22Rv1 (cell line): ENCODE data around the gene SCN8A.

ENCODE experiments used
- ZFX ChIP-seq: fragments of 450-650 bp; IDR thresholded peaks from 2 replicates; pipeline ENCODE4 v1.6.1; 2017; ENCODE audit warnings: antibody characterized with exemption, borderline replicate concordance
- TF ChIP-seq, protein P1 (sequence below): fragments of 450-650 bp; IDR thresholded peaks from 2 replicates; pipeline ENCODE4 v1.5.1; 2017; ENCODE audit warnings: mild to moderate bottlenecking

DNA sequence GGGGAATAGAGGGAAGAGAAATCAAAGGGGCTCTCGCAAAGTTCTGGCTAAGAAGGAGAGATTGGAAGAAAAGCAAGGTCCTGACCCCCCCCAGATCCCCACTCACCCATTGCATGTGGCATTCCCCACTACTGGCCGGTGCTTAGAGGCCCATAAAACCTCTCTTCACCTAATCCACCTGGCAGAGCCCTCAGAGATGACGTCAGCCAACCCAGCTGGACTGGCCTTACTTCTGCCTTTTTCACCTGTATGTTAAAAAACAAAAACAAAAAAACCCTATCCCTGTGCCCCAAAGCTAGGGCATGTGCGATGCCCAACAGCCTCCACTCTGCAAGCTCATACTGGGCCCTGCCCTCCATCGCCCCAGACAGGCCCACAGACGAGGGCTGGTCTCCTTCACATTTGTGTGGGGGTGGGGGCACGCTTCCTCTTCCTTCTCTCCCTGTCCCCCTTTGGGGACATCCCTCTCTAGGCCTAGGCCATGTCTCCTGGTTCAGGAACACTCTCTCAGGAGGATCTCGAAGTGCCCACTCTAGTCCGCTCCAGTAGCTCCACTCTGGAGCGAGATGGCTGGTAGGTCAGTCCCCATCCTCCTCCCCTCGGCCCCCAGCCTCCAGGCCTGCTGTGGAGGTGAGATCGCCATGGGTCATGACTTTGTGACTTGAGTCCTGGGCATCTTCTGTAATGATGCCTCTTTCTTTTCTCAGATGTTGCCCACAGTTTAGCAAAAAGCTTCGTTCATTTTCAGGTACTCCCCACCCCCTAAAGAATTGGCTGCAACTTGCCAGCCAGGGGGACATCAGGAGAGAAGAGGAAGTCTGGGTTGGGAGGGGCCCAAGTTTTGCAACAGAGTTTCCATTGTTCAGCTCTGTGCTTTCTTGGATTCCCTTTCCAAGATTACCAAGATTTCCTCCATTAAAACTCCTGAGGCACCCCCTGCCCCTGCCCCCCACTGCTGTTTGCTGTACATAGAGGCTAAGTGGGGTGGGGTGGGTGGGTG lies 220.5 kb downstream of the SCN8A start:
- TF ChIP-seq, protein P1, sequence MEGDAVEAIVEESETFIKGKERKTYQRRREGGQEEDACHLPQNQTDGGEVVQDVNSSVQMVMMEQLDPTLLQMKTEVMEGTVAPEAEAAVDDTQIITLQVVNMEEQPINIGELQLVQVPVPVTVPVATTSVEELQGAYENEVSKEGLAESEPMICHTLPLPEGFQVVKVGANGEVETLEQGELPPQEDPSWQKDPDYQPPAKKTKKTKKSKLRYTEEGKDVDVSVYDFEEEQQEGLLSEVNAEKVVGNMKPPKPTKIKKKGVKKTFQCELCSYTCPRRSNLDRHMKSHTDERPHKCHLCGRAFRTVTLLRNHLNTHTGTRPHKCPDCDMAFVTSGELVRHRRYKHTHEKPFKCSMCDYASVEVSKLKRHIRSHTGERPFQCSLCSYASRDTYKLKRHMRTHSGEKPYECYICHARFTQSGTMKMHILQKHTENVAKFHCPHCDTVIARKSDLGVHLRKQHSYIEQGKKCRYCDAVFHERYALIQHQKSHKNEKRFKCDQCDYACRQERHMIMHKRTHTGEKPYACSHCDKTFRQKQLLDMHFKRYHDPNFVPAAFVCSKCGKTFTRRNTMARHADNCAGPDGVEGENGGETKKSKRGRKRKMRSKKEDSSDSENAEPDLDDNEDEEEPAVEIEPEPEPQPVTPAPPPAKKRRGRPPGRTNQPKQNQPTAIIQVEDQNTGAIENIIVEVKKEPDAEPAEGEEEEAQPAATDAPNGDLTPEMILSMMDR: no peak
- no peak for TF ChIP-seq ZFX
